A549 (cell line): ENCODE results near the gene DAGLA.

ENCODE experiments used
- BCL3 ChIP-seq: fragments of >200 bp; sonication (Bioruptor Twin); formaldehyde crosslinking; IDR thresholded peaks from 3 replicates; pipeline ENCODE4 v1.6.1; 2016
- CTCF ChIP-seq: fragments of >200 bp; sonication (Bioruptor Twin); formaldehyde crosslinking; IDR thresholded peaks from 3 replicates; pipeline ENCODE4 v1.5.1; 2016
- EHMT2 ChIP-seq: fragments of 200-600 bp; sonication (generic); IDR thresholded peaks from 2 replicates; pipeline ENCODE4 v1.6.1; 2016; ENCODE audit warnings: antibody characterized with exemption, low read depth, mild to moderate bottlenecking, moderate library complexity
- ELK1 ChIP-seq: fragments of 150-350 bp; IDR thresholded peaks from 2 replicates; pipeline ENCODE4 v1.6.1; 2014; ENCODE audit warnings: low read depth, mild to moderate bottlenecking, low read length
- EP300 ChIP-seq, 2 experiments: fragments of >200 bp; sonication (Bioruptor Twin); formaldehyde crosslinking; IDR thresholded peaks; 2 replicates in 1 of 2; 3 replicates in 1 of 2; pipeline ENCODE4 v1.6.1; 2016 to 2017
- HEYL ChIP-seq: fragments of 250-450 bp; sonication (Bioruptor Pico); IDR thresholded peaks from 2 replicates; pipeline ENCODE4 v1.8.0; 2021; ENCODE audit warnings: mild to moderate bottlenecking, moderate library complexity
- HMGXB4 ChIP-seq: fragments of 250-450 bp; sonication (Bioruptor Pico); IDR thresholded peaks from 2 replicates; pipeline ENCODE4 v1.5.0; 2021; ENCODE audit warnings: mild to moderate bottlenecking, moderate library complexity, borderline replicate concordance
- MYC ChIP-seq: IDR thresholded peaks from 2 replicates; pipeline ENCODE4 v1.6.1; 2012; ENCODE audit warnings: mild to moderate bottlenecking, inconsistent platforms, low read length, improper control_type of control experiment, borderline replicate concordance
- NR3C1 ChIP-seq: fragments of >200 bp; sonication (Bioruptor Twin); formaldehyde crosslinking; IDR thresholded peaks from 3 replicates; pipeline ENCODE4 v1.6.1; 2017
- POLR2A ChIP-seq: IDR thresholded peaks from 2 replicates; pipeline ENCODE4 v1.6.1; 2012; ENCODE audit warnings: mild to moderate bottlenecking, low read length
- RARB ChIP-seq: fragments of 250-450 bp; sonication (Bioruptor Pico); IDR thresholded peaks from 2 replicates; pipeline ENCODE4 v1.8.0; 2021; ENCODE audit warnings: mild to moderate bottlenecking, moderate library complexity
- SMC3 ChIP-seq: fragments of >200 bp; sonication (Bioruptor Twin); formaldehyde crosslinking; IDR thresholded peaks from 3 replicates; pipeline ENCODE4 v1.6.1; 2018; ENCODE audit warnings: inconsistent platforms
- ZNF302 ChIP-seq: fragments of 250-450 bp; sonication (Bioruptor Pico); IDR thresholded peaks from 2 replicates; pipeline ENCODE4 v1.9.0; 2021; ENCODE audit warnings: inconsistent platforms, mild to moderate bottlenecking, moderate library complexity

GRCh38 chr11:61725781-61726231 lies 45.6 kb downstream of the DAGLA start:
- TF ChIP-seq CTCF: no peak
- TF ChIP-seq RARB (CRISPR knock-in tag): no peak
- TF ChIP-seq HEYL (CRISPR knock-in tag): no peak
- TF ChIP-seq SMC3: no peak
- no peak for TF ChIP-seq POLR2A
- TF ChIP-seq HMGXB4 (CRISPR knock-in tag): no peak
- TF ChIP-seq MYC: no peak
- TF ChIP-seq BCL3: no peak
- TF ChIP-seq ZNF302: no peak
- no peak for TF ChIP-seq EP300 (IDR thresholded peaks at IDR 0.05)
- TF ChIP-seq EHMT2: no peak
- no peak for TF ChIP-seq ELK1
- no peak for TF ChIP-seq NR3C1
